GM23338 (cell line): ENCODE data around the gene RPH3AL. TPM values are rescaled to one million over a fixed set of nuclear protein-coding genes. Genes with fewer than 3 reads are reported as not detected.

Experiments used
- ATAC-seq: fragments of 200-7000 bp; cut with Tn5 transposase; 3 replicates; pipeline ENCODE4 v1.9.1; 2020
- DNase-seq: peaks from one replicate; pipeline ENCODE4 v3.0.0-alpha.2; 2015; ENCODE audit warnings: low spot score
- H2AFZ ChIP-seq: fragments of 200-600 bp; sonication (generic); 2 replicates; pipeline ENCODE4 v1.8.0; 2016; ENCODE audit warnings: antibody characterized with exemption, mild to moderate bottlenecking, moderate library complexity
- H3F3A ChIP-seq: fragments of 200-600 bp; sonication (generic); replicated peaks from 2 replicates; pipeline ENCODE4 v1.8.0; 2017; ENCODE audit warnings: antibody characterized with exemption, mixed run types, low read depth
- H3K27ac ChIP-seq: fragments of 200-600 bp; sonication (generic); 2 replicates; pipeline ENCODE4 v1.6.1; 2016; ENCODE audit warnings: low read depth
- H3K27me3 ChIP-seq: fragments of 200-600 bp; sonication (generic); 2 replicates; pipeline ENCODE4 v1.8.0; 2016; ENCODE audit warnings: mild to moderate bottlenecking, mixed run types, moderate library complexity; ENCODE audit not compliant: insufficient read depth
- H3K36me3 ChIP-seq: fragments of 200-600 bp; sonication (generic); 2 replicates; pipeline ENCODE4 v1.8.0; 2016; ENCODE audit warnings: mild to moderate bottlenecking; ENCODE audit not compliant: insufficient read depth
- H3K4me1 ChIP-seq: fragments of 200-600 bp; sonication (generic); 2 replicates; pipeline ENCODE4 v1.8.0; 2016; ENCODE audit warnings: mild to moderate bottlenecking, moderate library complexity; ENCODE audit not compliant: insufficient read depth
- H3K4me2 ChIP-seq: fragments of 200-600 bp; sonication (generic); 2 replicates; pipeline ENCODE4 v1.7.1; 2017; ENCODE audit warnings: mixed run types
- H3K4me3 ChIP-seq: fragments of 200-600 bp; sonication (generic); 2 replicates; pipeline ENCODE4 v1.6.1; 2016; ENCODE audit warnings: mixed run types
- H3K79me2 ChIP-seq: fragments of 200-600 bp; sonication (generic); replicated peaks from 2 replicates; pipeline ENCODE4 v1.8.0; 2017; ENCODE audit warnings: mild to moderate bottlenecking; ENCODE audit not compliant: insufficient read depth
- H3K9me2 ChIP-seq: fragments of 200-600 bp; sonication (generic); 2 replicates; pipeline ENCODE4 v1.8.0; 2017; ENCODE audit not compliant: insufficient read depth
- H4K20me1 ChIP-seq: fragments of 200-600 bp; sonication (generic); replicated peaks from 2 replicates; pipeline ENCODE4 v1.8.0; 2017; ENCODE audit warnings: mild to moderate bottlenecking; ENCODE audit not compliant: insufficient read depth
- H3K27ac Mint-ChIP-seq: 2 replicates; pipeline ENCODE4 v1.8.0; 2020; ENCODE audit warnings: inconsistent platforms, mild to moderate bottlenecking, moderate library complexity, mixed read lengths
- H3K27me3 Mint-ChIP-seq: 3 replicates; pipeline ENCODE4 v1.8.0; 2022; ENCODE audit warnings: low read depth, mild to moderate bottlenecking, moderate library complexity, mixed read lengths, inconsistent platforms; ENCODE audit not compliant: insufficient read depth, poor library complexity
- H3K36me3 Mint-ChIP-seq: 3 replicates; pipeline ENCODE4 v1.8.0; 2021; ENCODE audit warnings: low read depth, mild to moderate bottlenecking, inconsistent platforms, moderate library complexity, mixed read lengths
- H3K4me1 Mint-ChIP-seq: 3 replicates; pipeline ENCODE4 v1.8.0; 2020; ENCODE audit warnings: mild to moderate bottlenecking, inconsistent platforms, mixed read lengths
- H3K4me3 Mint-ChIP-seq: 3 replicates; pipeline ENCODE4 v1.8.0; 2021; ENCODE audit warnings: moderate library complexity, mild to moderate bottlenecking, inconsistent platforms, mixed read lengths
- H3K9me3 Mint-ChIP-seq: 3 replicates; pipeline ENCODE4 v1.8.0; 2020; ENCODE audit warnings: moderate library complexity, mild to moderate bottlenecking, inconsistent platforms, mixed read lengths
- CREB1 ChIP-seq: fragments of 250-450 bp; sonication (Bioruptor Pico); IDR thresholded peaks from 2 replicates; pipeline ENCODE4 v1.5.0; 2020; ENCODE audit warnings: low read depth, mild to moderate bottlenecking, moderate library complexity
- CTCF ChIP-seq, 2 experiments: fragments of 200-600 bp in 1 of 2; sonication (generic) in 1 of 2; conservative IDR thresholded peaks; 2 replicates each; pipeline versions ENCODE4 v1.5.1 to v1.6.1; 2016 to 2017; ENCODE audit warnings: antibody characterized with exemption in 2 of 2, low read depth in 2 of 2, mild to moderate bottlenecking in 2 of 2, moderate library complexity in 1 of 2
- ETS1 ChIP-seq: IDR thresholded peaks from 2 replicates; pipeline ENCODE4 v1.6.1; 2016; ENCODE audit warnings: antibody characterized with exemption
- EZH2 ChIP-seq: fragments of 200-600 bp; sonication (generic); IDR thresholded peaks from one replicate; pipeline ENCODE4 v1.8.0; 2017; ENCODE audit warnings: antibody characterized with exemption, mild to moderate bottlenecking, low read depth; ENCODE audit not compliant: unreplicated experiment
- JUNB ChIP-seq: IDR thresholded peaks from one replicate; pipeline ENCODE4 v1.6.1; 2016; ENCODE audit warnings: antibody characterized with exemption; ENCODE audit not compliant: unreplicated experiment
- NANOG ChIP-seq: IDR thresholded peaks from 2 replicates; pipeline ENCODE4 v1.6.1; 2016; ENCODE audit warnings: antibody characterized with exemption, borderline replicate concordance
- POLR2AphosphoS5 ChIP-seq: IDR thresholded peaks from 2 replicates; pipeline ENCODE4 v1.6.1; 2016; ENCODE audit warnings: antibody characterized with exemption, low read depth
- REST ChIP-seq: IDR thresholded peaks from one replicate; pipeline ENCODE4 v1.6.1; 2018; ENCODE audit warnings: antibody characterized with exemption; ENCODE audit not compliant: unreplicated experiment
- STAT1 ChIP-seq: IDR thresholded peaks from one replicate; pipeline ENCODE4 v1.6.1; 2016; ENCODE audit warnings: antibody characterized with exemption; ENCODE audit not compliant: unreplicated experiment
- ZNF114 ChIP-seq: fragments of 250-450 bp; sonication (Bioruptor Pico); IDR thresholded peaks from 2 replicates; pipeline ENCODE4 v1.5.0; 2020; ENCODE audit warnings: mild to moderate bottlenecking, moderate library complexity
- ZNF331 ChIP-seq: fragments of 250-450 bp; sonication (Bioruptor Pico); IDR thresholded peaks from 2 replicates; pipeline ENCODE4 v1.5.0; 2020; ENCODE audit warnings: low read depth, mild to moderate bottlenecking, moderate library complexity
- polyA plus RNA-seq: library from polyadenylated mRNA; unstranded; fragments of >200 nt; fragmentation: Nextera tagmentation; extraction: Ambion mirVana; gene quantifications from 2 replicates; pipeline ENCODE4 v1.2.1, GENCODE V29; 2016
- total RNA-seq: library from RNA; depleted of rRNA; stranded (reverse); fragments of >200 nt; shearing (Covaris generic); gene quantifications from 2 replicates; pipeline ENCODE4 v1.2.3, GENCODE V29; 2014

Gene RPH3AL
- total and polyA plus RNA-seq, 2 experiments from 2014 or later, result 2.7 to 6.3 TPM

- Histone ChIP-seq H3K4me1 (peaks cover 32% of the 10 kb centered on the region), H4K20me1 (no peaks in the 10 kb centered on the region), H3K36me3 (no peaks in the 10 kb centered on the region), H3K27ac (no peak overlapping the region), H3F3A (peaks cover 9% of the 10 kb centered on the region; the same call in 1 of the 2 replicates), H3K27me3 (peaks cover 42% of the 10 kb centered on the region), H3K4me2 (peak overlapping the region; percentile 83), H3K4me3 (peak overlapping the region; percentile 54), H3K79me2 (no peaks in the 10 kb centered on the region), H2AFZ (peak overlapping the region; percentile 69; the same call in 1 of the 2 replicates), H3K9me2 (no peaks in the 10 kb centered on the region)
- DNase-seq (peak; percentile 80), ATAC-seq (peak; percentile 53)
- H3K27ac Mint-ChIP-seq, result no peak overlapping the region
- peak overlapping the region; percentile 75 for H3K4me3 Mint-ChIP-seq
- H3K36me3 Mint-ChIP-seq, result peaks cover 3% of the 10 kb centered on the region; the same call in 2 of the 3 replicates
- H3K9me3 Mint-ChIP-seq, result peaks cover 16% of the 10 kb centered on the region
- TF ChIP-seq CTCF (conservative IDR thresholded peaks at IDR 0.05; ENCODE audit: low read depth in 2 of 2) (peak; percentile 16 to 77; a peak in 3 of 4 replicates), NANOG (no peak)
- H3K27me3 Mint-ChIP-seq, result peaks cover 37% of the 10 kb centered on the region
- H3K4me1 Mint-ChIP-seq, result peaks cover 36% of the 10 kb centered on the region
Measured at GRCh38 chr17:386141-386876, 33.7 kb upstream of the RPH3AL start.

GRCh38 chr17:385836-386140 lies 33.2 kb upstream of the RPH3AL start:
- Histone ChIP-seq H3K36me3 (no peaks in the 10 kb centered on the region), H3K27ac (no peak overlapping the region), H3K4me3 (peak overlapping the region; percentile 54; the same call in 1 of the 2 replicates), H4K20me1 (no peaks in the 10 kb centered on the region), H3F3A (peaks cover 9% of the 10 kb centered on the region; the same call in 1 of the 2 replicates), H3K27me3 (peaks cover 42% of the 10 kb centered on the region), H3K4me2 (no peak overlapping the region), H3K9me2 (no peaks in the 10 kb centered on the region), H3K4me1 (peaks cover 32% of the 10 kb centered on the region), H3K79me2 (no peaks in the 10 kb centered on the region), H2AFZ (no peak overlapping the region)
- no peak overlapping the region for H3K27ac Mint-ChIP-seq
- ATAC-seq (no peak; the same call in 1 of the 3 replicates), DNase-seq (no peak)
- H3K36me3 Mint-ChIP-seq, result peaks cover 4% of the 10 kb centered on the region; the same call in 2 of the 3 replicates
- H3K4me3 Mint-ChIP-seq, result no peak overlapping the region
- peaks cover 17% of the 10 kb centered on the region for H3K9me3 Mint-ChIP-seq
- H3K4me1 Mint-ChIP-seq, result peaks cover 36% of the 10 kb centered on the region
- peaks cover 37% of the 10 kb centered on the region for H3K27me3 Mint-ChIP-seq
- TF ChIP-seq EZH2 (no peak), STAT1 (no peak), CTCF (conservative IDR thresholded peaks at IDR 0.05; ENCODE audit: low read depth in 2 of 2) (no peak), ETS1 (no peak), JUNB (no peak), ZNF114 (no peak), POLR2AphosphoS5 (no peak), REST (no peak), NANOG (no peak), CREB1 (no peak), ZNF331 (no peak)
